Measurements from ENCODE around the gene MPV17L2.
"Not testable (repeated sequence)": the region's sequence is repeated elsewhere in the genome, so short reads cannot be mapped to it uniquely, and the experiment has no call there.

- TF ChIP-seq POLR2A, CTCF (IDR thresholded peaks at IDR 0.05): not testable (repeated sequence)
Observed at GRCh38 chr19:18159059-18159616, 33.9 kb upstream of the MPV17L2 start.
